Erythroblast (primary cell): ENCODE data around the gene FAM72C.
"Not testable (repeated sequence)": the region's sequence is repeated elsewhere in the genome, so short reads cannot be mapped to it uniquely, and the experiment has no call there.

Experiments used
- GATA1 ChIP-seq: IDR thresholded peaks from 2 replicates; pipeline ENCODE4 v1.6.1; 2011; ENCODE audit warnings: low read depth, mild to moderate bottlenecking, control low read depth, low read length, moderate library complexity
- POLR2A ChIP-seq: IDR thresholded peaks from 2 replicates; pipeline ENCODE4 v1.6.1; 2011; ENCODE audit warnings: mild to moderate bottlenecking, low read length

DNA sequence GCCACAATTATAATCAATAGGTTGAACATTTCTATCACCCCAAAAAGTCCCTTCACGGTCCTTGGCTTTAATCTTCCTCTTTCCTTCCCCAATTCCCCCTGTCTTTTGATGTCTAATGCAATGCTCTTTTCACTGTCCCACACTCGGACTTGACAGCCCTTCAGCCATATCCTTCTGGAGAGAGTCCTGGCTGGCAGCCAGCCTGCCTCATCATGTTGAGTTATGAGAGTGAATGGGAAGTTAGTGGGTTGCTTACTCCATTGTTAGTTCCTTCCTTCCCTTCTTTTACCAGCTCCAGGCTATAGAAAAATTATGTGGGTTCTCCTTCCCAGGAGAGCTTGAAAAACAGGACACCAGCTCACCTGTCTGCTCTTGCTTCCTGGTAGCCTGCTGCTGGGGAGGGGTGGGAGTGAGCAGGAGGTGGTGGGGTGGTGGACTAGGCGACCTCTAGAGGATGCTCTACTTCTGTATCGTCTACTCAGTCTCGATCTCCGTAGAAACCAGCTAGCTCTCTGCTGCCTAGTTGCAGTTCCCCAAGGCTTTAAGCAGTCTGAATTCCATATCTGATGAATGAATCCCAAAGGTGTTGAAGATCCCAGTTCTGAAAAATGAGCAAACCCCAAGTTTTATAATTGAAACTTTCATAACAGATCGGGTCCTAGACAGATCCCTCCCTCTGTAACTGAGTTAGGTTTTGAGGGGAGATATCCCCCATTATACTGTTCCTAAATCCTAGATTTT lies 30.5 kb upstream of the FAM72C start:
- TF ChIP-seq POLR2A, GATA1: not testable (repeated sequence)
